HFF-Myc (cell line): Measurements from ENCODE around the gene ITIH6.

ENCODE experiments used
- DNase-seq: peaks from one replicate; pipeline ENCODE4 v3.0.0-alpha.2; 2011; ENCODE audit warnings: low read depth; ENCODE audit errors: extremely low read depth
- H3K4me3 ChIP-seq: replicated peaks from 2 replicates; pipeline ENCODE4 v1.5.1; 2011; ENCODE audit warnings: low read depth, mild to moderate bottlenecking, control low read depth, low read length
- CTCF ChIP-seq: IDR thresholded peaks from 2 replicates; pipeline ENCODE4 v1.5.1; 2012; ENCODE audit warnings: mild to moderate bottlenecking, low read depth, low read length, control low read depth; ENCODE audit errors: missing control alignments

ITIH6 gene

GRCh38 chrX:54714424-54714823 lies 83.6 kb downstream of the ITIH6 start:
- TF ChIP-seq CTCF, result no peak
- no peak for DNase-seq
- H3K4me3 ChIP-seq, result no peak overlapping the region

- H3K4me3 ChIP-seq, result no peak overlapping the region
- no peak for DNase-seq
- TF ChIP-seq CTCF, result no peak
These were observed 86.3 kb downstream of the ITIH6 start for GRCh38 chrX:54711735-54712134.

- no peak for TF ChIP-seq CTCF
- no peak overlapping the region for H3K4me3 ChIP-seq
- no peak for DNase-seq
These were observed 87.1 kb downstream of the ITIH6 start for GRCh38 chrX:54710920-54711319.

GRCh38 chrX:54708404-54708803 lies 89.7 kb downstream of the ITIH6 start:
- H3K4me3 ChIP-seq, result no peak overlapping the region
- DNase-seq, result no peak
- TF ChIP-seq CTCF, result no peak
